Rectal smooth muscle tissue (tissue), 1 donor: ENCODE measurements around the gene DHX9.

Experiments
- H3K27ac ChIP-seq: one replicate; pipeline ENCODE4 v1.7.0; 2013; ENCODE audit warnings: low read depth, low read length, inconsistent platforms
- H3K27me3 ChIP-seq: one replicate; pipeline ENCODE4 v1.7.0; 2013; ENCODE audit warnings: low read length; ENCODE audit not compliant: control insufficient read depth, insufficient read depth
- H3K36me3 ChIP-seq: one replicate; pipeline ENCODE4 v1.7.0; 2013; ENCODE audit warnings: low read length; ENCODE audit not compliant: control insufficient read depth, insufficient read depth
- H3K4me1 ChIP-seq: one replicate; pipeline ENCODE4 v1.7.0; 2013; ENCODE audit warnings: low read length; ENCODE audit not compliant: control insufficient read depth, insufficient read depth
- H3K4me3 ChIP-seq: one replicate; pipeline ENCODE4 v1.7.0; 2013; ENCODE audit warnings: low read length
- H3K9ac ChIP-seq: one replicate; pipeline ENCODE4 v1.7.0; 2013; ENCODE audit warnings: low read length

Gene DHX9

GRCh38 chr1:182845894-182846293, 6.7 kb downstream of the DHX9 start:
- no peaks in the 10 kb centered on the region for H3K27me3 ChIP-seq
- H3K9ac ChIP-seq = no peak overlapping the region
- H3K4me3 ChIP-seq = no peak overlapping the region
- H3K36me3 ChIP-seq = peaks cover 11% of the 10 kb centered on the region
- H3K27ac ChIP-seq = no peak overlapping the region
- peaks cover 10% of the 10 kb centered on the region for H3K4me1 ChIP-seq

GRCh38 chr1:182847105-182847504, 8.0 kb downstream of the DHX9 start:
- peaks cover 16% of the 10 kb centered on the region for H3K36me3 ChIP-seq
- no peak overlapping the region for H3K9ac ChIP-seq
- no peak overlapping the region for H3K27ac ChIP-seq
- H3K4me1 ChIP-seq = peaks cover 6% of the 10 kb centered on the region
- no peaks in the 10 kb centered on the region for H3K27me3 ChIP-seq
- no peak overlapping the region for H3K4me3 ChIP-seq

GRCh38 chr1:182848736-182849135, 9.6 kb downstream of the DHX9 start:
- Histone ChIP-seq H3K4me3 (no peak overlapping the region), H3K27me3 (no peaks in the 10 kb centered on the region), H3K27ac (no peak overlapping the region), H3K4me1 (no peaks in the 10 kb centered on the region), H3K36me3 (peaks cover 30% of the 10 kb centered on the region), H3K9ac (no peak overlapping the region)

- Histone ChIP-seq H3K27me3 (no peaks in the 10 kb centered on the region), H3K36me3 (peaks cover 42% of the 10 kb centered on the region), H3K4me3 (no peak overlapping the region), H3K4me1 (no peaks in the 10 kb centered on the region), H3K27ac (no peak overlapping the region), H3K9ac (no peak overlapping the region)
These were observed 11.2 kb downstream of the DHX9 start for GRCh38 chr1:182850319-182850718.

- Histone ChIP-seq H3K4me3 (no peak overlapping the region), H3K27me3 (no peaks in the 10 kb centered on the region), H3K9ac (no peak overlapping the region), H3K4me1 (peaks cover 6% of the 10 kb centered on the region), H3K36me3 (peaks cover 44% of the 10 kb centered on the region), H3K27ac (no peak overlapping the region)
These were observed 12.7 kb downstream of the DHX9 start for GRCh38 chr1:182851825-182852224.

- no peak overlapping the region for H3K27ac ChIP-seq
- H3K27me3 ChIP-seq = no peaks in the 10 kb centered on the region
- no peak overlapping the region for H3K4me3 ChIP-seq
- no peak overlapping the region for H3K9ac ChIP-seq
- peaks cover 6% of the 10 kb centered on the region for H3K4me1 ChIP-seq
- peaks cover 74% of the 10 kb centered on the region for H3K36me3 ChIP-seq
These were observed 16.8 kb downstream of the DHX9 start for GRCh38 chr1:182855911-182856310.

GRCh38 chr1:182857212-182857611, 18.1 kb downstream of the DHX9 start:
- Histone ChIP-seq H3K4me3 (no peak overlapping the region), H3K27me3 (no peaks in the 10 kb centered on the region), H3K4me1 (peaks cover 6% of the 10 kb centered on the region), H3K27ac (no peak overlapping the region), H3K9ac (no peak overlapping the region), H3K36me3 (peaks cover 74% of the 10 kb centered on the region)

- Histone ChIP-seq H3K27me3 (no peaks in the 10 kb centered on the region), H3K9ac (no peak overlapping the region), H3K36me3 (peaks cover 51% of the 10 kb centered on the region), H3K4me1 (peaks cover 6% of the 10 kb centered on the region), H3K4me3 (no peak overlapping the region), H3K27ac (no peak overlapping the region)
These were observed 21.5 kb downstream of the DHX9 start for GRCh38 chr1:182860658-182861057.

- Histone ChIP-seq H3K4me1 (no peaks in the 10 kb centered on the region), H3K27ac (no peak overlapping the region), H3K36me3 (peaks cover 47% of the 10 kb centered on the region), H3K9ac (no peak overlapping the region), H3K4me3 (no peak overlapping the region), H3K27me3 (no peaks in the 10 kb centered on the region)
These were observed 22.8 kb downstream of the DHX9 start for GRCh38 chr1:182861994-182862393.

- peaks cover 39% of the 10 kb centered on the region for H3K36me3 ChIP-seq
- H3K9ac ChIP-seq = no peak overlapping the region
These were observed 23.7 kb downstream of the DHX9 start for GRCh38 chr1:182862827-182863226.

GRCh38 chr1:182863940-182864339, 24.8 kb downstream of the DHX9 start:
- Histone ChIP-seq H3K36me3 (peaks cover 32% of the 10 kb centered on the region), H3K27ac (no peak overlapping the region), H3K4me3 (no peak overlapping the region), H3K4me1 (no peaks in the 10 kb centered on the region), H3K27me3 (no peaks in the 10 kb centered on the region), H3K9ac (no peak overlapping the region)

More at GRCh38 chr1:182862827-182863226, 23.7 kb downstream of the DHX9 start:
- no peaks in the 10 kb centered on the region for H3K27me3 ChIP-seq
- no peaks in the 10 kb centered on the region for H3K4me1 ChIP-seq
- no peak overlapping the region for H3K27ac ChIP-seq
- no peak overlapping the region for H3K4me3 ChIP-seq

- Histone ChIP-seq H3K36me3 (peaks cover 23% of the 10 kb centered on the region), H3K27ac (no peak overlapping the region), H3K4me1 (no peaks in the 10 kb centered on the region), H3K4me3 (no peak overlapping the region), H3K9ac (no peak overlapping the region), H3K27me3 (no peaks in the 10 kb centered on the region)
These were observed 28.7 kb downstream of the DHX9 start for GRCh38 chr1:182867861-182868260.

GRCh38 chr1:182869241-182869666, 30.1 kb downstream of the DHX9 start:
- no peak overlapping the region for H3K9ac ChIP-seq
- no peak overlapping the region for H3K27ac ChIP-seq
- H3K27me3 ChIP-seq = no peaks in the 10 kb centered on the region
- H3K4me3 ChIP-seq = no peak overlapping the region
- no peaks in the 10 kb centered on the region for H3K4me1 ChIP-seq
- H3K36me3 ChIP-seq = peaks cover 30% of the 10 kb centered on the region
